ENCODE data around the gene LLCFC1. TPM values are rescaled to one million over a fixed set of nuclear protein-coding genes. Genes with fewer than 3 reads are reported as not detected.
"Not testable (repeated sequence)": the region's sequence is repeated elsewhere in the genome, so short reads cannot be mapped to it uniquely, and the experiment has no call there.

LLCFC1 gene
- polyA plus RNA-seq, 1 donor, result 6.6 TPM

- peaks cover 24% of the 10 kb centered on the region for H3K4me1 ChIP-seq (ENCODE audit: control insufficient read depth, insufficient read depth, low read length)
- H3K4me3 ChIP-seq (ENCODE audit: low read length), result peak overlapping the region; percentile 41
- H3K9me3 ChIP-seq (ENCODE audit: control insufficient read depth, low read depth, low read length), result no peaks in the 10 kb centered on the region
- 100% methylated on average over 1 of the region's 5 CpGs for WGBS (ENCODE audit: insufficient coverage, low lambda C conversion rate)
- no peaks in the 10 kb centered on the region for H3K27me3 ChIP-seq (ENCODE audit: control insufficient read depth, insufficient read depth, low read length)
- no peaks in the 10 kb centered on the region for H3K36me3 ChIP-seq (ENCODE audit: control insufficient read depth, insufficient read depth, low read length)
- no peak for DNase-seq
- no peak overlapping the region for H3K27ac ChIP-seq (ENCODE audit: low read length)
Observed at GRCh38 chr7:142960955-142961512, 21.8 kb downstream of the LLCFC1 start.

GRCh38 chr7:142961595-142961972 lies 22.3 kb downstream of the LLCFC1 start:
- no peak for DNase-seq
- no CpG with 5 or more reads among the region's 4 CpGs for WGBS (ENCODE audit: insufficient coverage, low lambda C conversion rate)
- no peaks in the 10 kb centered on the region for H3K9me3 ChIP-seq (ENCODE audit: control insufficient read depth, low read depth, low read length)
- H3K27me3 ChIP-seq (ENCODE audit: control insufficient read depth, insufficient read depth, low read length), result no peaks in the 10 kb centered on the region
- H3K4me1 ChIP-seq (ENCODE audit: control insufficient read depth, insufficient read depth, low read length), result peaks cover 18% of the 10 kb centered on the region
- peak overlapping the region; percentile 41 for H3K4me3 ChIP-seq (ENCODE audit: low read length)
- peak overlapping the region; percentile 43 for H3K27ac ChIP-seq (ENCODE audit: low read length)
- H3K36me3 ChIP-seq (ENCODE audit: control insufficient read depth, insufficient read depth, low read length), result no peaks in the 10 kb centered on the region

- WGBS (ENCODE audit: insufficient coverage, low lambda C conversion rate), result no CpG with 5 or more reads among the region's 9 CpGs
- no peaks in the 10 kb centered on the region for H3K9me3 ChIP-seq (ENCODE audit: control insufficient read depth, low read depth, low read length)
- DNase-seq, result peak; percentile 53 to 72
- H3K36me3 ChIP-seq (ENCODE audit: control insufficient read depth, insufficient read depth, low read length), result no peaks in the 10 kb centered on the region
- H3K4me3 ChIP-seq (ENCODE audit: low read length), result peak within 1 kb of the TSS; percentile 41
- peak within 1 kb of the TSS; percentile 43 for H3K27ac ChIP-seq (ENCODE audit: low read length)
- H3K4me1 ChIP-seq (ENCODE audit: control insufficient read depth, insufficient read depth, low read length), result peaks cover 14% of the 10 kb centered on the region
- H3K27me3 ChIP-seq (ENCODE audit: control insufficient read depth, insufficient read depth, low read length), result no peaks in the 10 kb centered on the region
Observed at GRCh38 chr7:142961973-142962926, 23.0 kb downstream of the LLCFC1 start, which contains the start of gene KEL. TSS of gene KEL (minus strand) at chr7:142962363. CDS start at chr7:142962206, 157 bp downstream.

GRCh38 chr7:142962991-142963390 lies 23.7 kb downstream of the LLCFC1 start:
- no peak overlapping the region for H3K27ac ChIP-seq (ENCODE audit: low read length)

GRCh38 chr7:142963993-142964392 lies 24.7 kb downstream of the LLCFC1 start:
- no peak for DNase-seq
- no peak overlapping the region for H3K27ac ChIP-seq (ENCODE audit: low read length)
- no peaks in the 10 kb centered on the region for H3K27me3 ChIP-seq (ENCODE audit: control insufficient read depth, insufficient read depth, low read length)
- no peak overlapping the region for H3K4me3 ChIP-seq (ENCODE audit: low read length)
- peaks cover 6% of the 10 kb centered on the region for H3K4me1 ChIP-seq (ENCODE audit: control insufficient read depth, insufficient read depth, low read length)
- no CpG with 5 or more reads among the region's 2 CpGs for WGBS (ENCODE audit: insufficient coverage, low lambda C conversion rate)
- no peaks in the 10 kb centered on the region for H3K9me3 ChIP-seq (ENCODE audit: control insufficient read depth, low read depth, low read length)
- no peaks in the 10 kb centered on the region for H3K36me3 ChIP-seq (ENCODE audit: control insufficient read depth, insufficient read depth, low read length)

More at GRCh38 chr7:142962991-142963390, 23.7 kb downstream of the LLCFC1 start:
- DNase-seq, result no peak
- Histone ChIP-seq H3K4me3 (ENCODE audit: low read length) (no peak overlapping the region), H3K27me3 (ENCODE audit: control insufficient read depth, insufficient read depth, low read length) (no peaks in the 10 kb centered on the region), H3K36me3 (ENCODE audit: control insufficient read depth, insufficient read depth, low read length) (no peaks in the 10 kb centered on the region), H3K9me3 (ENCODE audit: control insufficient read depth, low read depth, low read length) (no peaks in the 10 kb centered on the region), H3K4me1 (ENCODE audit: control insufficient read depth, insufficient read depth, low read length) (peaks cover 6% of the 10 kb centered on the region)
- WGBS (ENCODE audit: insufficient coverage, low lambda C conversion rate), result no CpG with 5 or more reads among the region's 1 CpG

GRCh38 chr7:142964502-142965246 lies 25.4 kb downstream of the LLCFC1 start:
- peak; percentile 67 to 81 for DNase-seq
- Histone ChIP-seq H3K9me3 (ENCODE audit: control insufficient read depth, low read depth, low read length) (no peaks in the 10 kb centered on the region), H3K27me3 (ENCODE audit: control insufficient read depth, insufficient read depth, low read length) (no peaks in the 10 kb centered on the region), H3K4me1 (ENCODE audit: control insufficient read depth, insufficient read depth, low read length) (peaks cover 6% of the 10 kb centered on the region), H3K4me3 (ENCODE audit: low read length) (no peak overlapping the region), H3K27ac (ENCODE audit: low read length) (no peak overlapping the region), H3K36me3 (ENCODE audit: control insufficient read depth, insufficient read depth, low read length) (no peaks in the 10 kb centered on the region)
- WGBS (ENCODE audit: insufficient coverage, low lambda C conversion rate), result 75% methylated on average over 2 of the region's 6 CpGs

GRCh38 chr7:142968229-142968628 lies 28.9 kb downstream of the LLCFC1 start:
- Histone ChIP-seq H3K27me3 (ENCODE audit: control insufficient read depth, insufficient read depth, low read length) (no peaks in the 10 kb centered on the region), H3K4me3 (ENCODE audit: low read length) (no peak overlapping the region), H3K4me1 (ENCODE audit: control insufficient read depth, insufficient read depth, low read length) (no peaks in the 10 kb centered on the region), H3K27ac (ENCODE audit: low read length) (no peak overlapping the region), H3K36me3 (ENCODE audit: control insufficient read depth, insufficient read depth, low read length) (no peaks in the 10 kb centered on the region), H3K9me3 (ENCODE audit: control insufficient read depth, low read depth, low read length) (no peaks in the 10 kb centered on the region)
- DNase-seq, result no peak
- WGBS (ENCODE audit: insufficient coverage, low lambda C conversion rate), result no CpG with 5 or more reads among the region's 4 CpGs

GRCh38 chr7:142969183-142969582 lies 29.9 kb downstream of the LLCFC1 start:
- H3K27me3 ChIP-seq (ENCODE audit: control insufficient read depth, insufficient read depth, low read length), result no peaks in the 10 kb centered on the region
- H3K9me3 ChIP-seq (ENCODE audit: control insufficient read depth, low read depth, low read length), result peaks cover 3% of the 10 kb centered on the region
- 17% methylated on average over 1 of the region's 4 CpGs for WGBS (ENCODE audit: insufficient coverage, low lambda C conversion rate)
- no peak for DNase-seq
- H3K4me3 ChIP-seq (ENCODE audit: low read length), result no peak overlapping the region
- no peak overlapping the region for H3K27ac ChIP-seq (ENCODE audit: low read length)
- H3K36me3 ChIP-seq (ENCODE audit: control insufficient read depth, insufficient read depth, low read length), result no peaks in the 10 kb centered on the region
- no peaks in the 10 kb centered on the region for H3K4me1 ChIP-seq (ENCODE audit: control insufficient read depth, insufficient read depth, low read length)

- Histone ChIP-seq H3K4me3 (ENCODE audit: low read length) (no peak overlapping the region), H3K9me3 (ENCODE audit: control insufficient read depth, low read depth, low read length) (peaks cover 3% of the 10 kb centered on the region), H3K27me3 (ENCODE audit: control insufficient read depth, insufficient read depth, low read length) (no peaks in the 10 kb centered on the region), H3K27ac (ENCODE audit: low read length) (no peak overlapping the region), H3K36me3 (ENCODE audit: control insufficient read depth, insufficient read depth, low read length) (no peaks in the 10 kb centered on the region), H3K4me1 (ENCODE audit: control insufficient read depth, insufficient read depth, low read length) (no peaks in the 10 kb centered on the region)
- no CpG with 5 or more reads among the region's 3 CpGs for WGBS (ENCODE audit: insufficient coverage, low lambda C conversion rate)
- DNase-seq, result no peak
Observed at GRCh38 chr7:142974626-142975025, 35.3 kb downstream of the LLCFC1 start.

GRCh38 chr7:142978402-142978801 lies 39.1 kb downstream of the LLCFC1 start:
- 92% methylated on average over 4 of the region's 4 CpGs for WGBS (ENCODE audit: insufficient coverage, low lambda C conversion rate)

More at GRCh38 chr7:142978402-142978801, 39.1 kb downstream of the LLCFC1 start:
- H3K9me3 ChIP-seq (ENCODE audit: control insufficient read depth, low read depth, low read length); H3K4me1 ChIP-seq (ENCODE audit: control insufficient read depth, insufficient read depth, low read length); DNase-seq; H3K27ac ChIP-seq (ENCODE audit: low read length); H3K4me3 ChIP-seq (ENCODE audit: low read length); H3K36me3 ChIP-seq (ENCODE audit: control insufficient read depth, insufficient read depth, low read length); H3K27me3 ChIP-seq (ENCODE audit: control insufficient read depth, insufficient read depth, low read length): not testable (repeated sequence)
